ENCODE results near the gene G6PC1.
"Not testable (repeated sequence)": the region's sequence is repeated elsewhere in the genome, so short reads cannot be mapped to it uniquely, and the experiment has no call there.

The G6PC1 gene

DNA sequence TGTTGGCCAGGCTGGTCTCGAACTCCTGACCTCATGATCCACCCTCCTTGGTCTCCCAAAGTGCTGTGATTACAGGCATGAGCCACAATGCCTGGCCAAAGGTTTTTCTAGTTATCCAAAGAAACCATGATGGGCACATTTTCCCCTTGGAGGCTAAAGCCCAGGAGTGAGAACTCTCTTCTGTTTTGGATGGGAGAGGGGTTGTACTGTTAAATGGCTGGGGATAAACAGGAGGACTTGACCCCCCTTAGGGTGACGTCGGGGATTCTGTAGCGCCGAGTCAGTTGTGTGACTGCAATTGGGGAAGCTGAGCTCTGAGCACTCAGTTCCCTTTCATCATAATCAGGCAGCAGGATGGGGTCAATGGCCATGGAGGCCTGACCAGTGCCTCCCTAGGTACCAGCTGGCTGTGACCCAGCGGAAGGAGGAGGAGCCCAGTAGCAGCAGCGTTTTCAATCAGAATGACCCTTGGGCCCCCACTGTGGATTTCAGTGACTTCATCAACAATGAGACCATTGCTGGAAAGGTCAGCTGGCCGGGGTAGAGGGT lies 45.5 kb upstream of the G6PC1 start:
- no peak overlapping the region for H3K27ac ChIP-seq
- TF ChIP-seq ZFX (IDR thresholded peaks at IDR 0.05), result no peak
- TF ChIP-seq, protein P1, sequence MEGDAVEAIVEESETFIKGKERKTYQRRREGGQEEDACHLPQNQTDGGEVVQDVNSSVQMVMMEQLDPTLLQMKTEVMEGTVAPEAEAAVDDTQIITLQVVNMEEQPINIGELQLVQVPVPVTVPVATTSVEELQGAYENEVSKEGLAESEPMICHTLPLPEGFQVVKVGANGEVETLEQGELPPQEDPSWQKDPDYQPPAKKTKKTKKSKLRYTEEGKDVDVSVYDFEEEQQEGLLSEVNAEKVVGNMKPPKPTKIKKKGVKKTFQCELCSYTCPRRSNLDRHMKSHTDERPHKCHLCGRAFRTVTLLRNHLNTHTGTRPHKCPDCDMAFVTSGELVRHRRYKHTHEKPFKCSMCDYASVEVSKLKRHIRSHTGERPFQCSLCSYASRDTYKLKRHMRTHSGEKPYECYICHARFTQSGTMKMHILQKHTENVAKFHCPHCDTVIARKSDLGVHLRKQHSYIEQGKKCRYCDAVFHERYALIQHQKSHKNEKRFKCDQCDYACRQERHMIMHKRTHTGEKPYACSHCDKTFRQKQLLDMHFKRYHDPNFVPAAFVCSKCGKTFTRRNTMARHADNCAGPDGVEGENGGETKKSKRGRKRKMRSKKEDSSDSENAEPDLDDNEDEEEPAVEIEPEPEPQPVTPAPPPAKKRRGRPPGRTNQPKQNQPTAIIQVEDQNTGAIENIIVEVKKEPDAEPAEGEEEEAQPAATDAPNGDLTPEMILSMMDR (conservative IDR thresholded peaks at IDR 0.05), result no peak

DNA sequence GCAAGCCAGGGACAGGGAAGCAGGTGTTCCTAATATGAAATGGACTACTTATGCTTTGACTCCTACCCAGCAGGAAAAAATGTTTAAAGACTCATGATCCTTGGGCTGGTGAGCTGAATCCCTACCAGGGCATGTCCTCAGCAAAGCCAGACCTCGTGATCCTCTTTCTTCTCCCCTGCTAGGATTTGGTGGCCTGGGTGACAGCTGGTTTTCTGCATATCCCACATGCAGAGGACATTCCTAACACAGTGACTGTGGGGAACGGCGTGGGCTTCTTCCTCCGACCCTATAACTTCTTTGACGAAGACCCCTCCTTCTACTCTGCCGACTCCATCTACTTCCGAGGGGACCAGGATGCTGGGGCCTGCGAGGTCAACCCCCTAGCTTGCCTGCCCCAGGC lies 44.5 kb upstream of the G6PC1 start:
- H3K27ac ChIP-seq, result not testable (repeated sequence)

DNA sequence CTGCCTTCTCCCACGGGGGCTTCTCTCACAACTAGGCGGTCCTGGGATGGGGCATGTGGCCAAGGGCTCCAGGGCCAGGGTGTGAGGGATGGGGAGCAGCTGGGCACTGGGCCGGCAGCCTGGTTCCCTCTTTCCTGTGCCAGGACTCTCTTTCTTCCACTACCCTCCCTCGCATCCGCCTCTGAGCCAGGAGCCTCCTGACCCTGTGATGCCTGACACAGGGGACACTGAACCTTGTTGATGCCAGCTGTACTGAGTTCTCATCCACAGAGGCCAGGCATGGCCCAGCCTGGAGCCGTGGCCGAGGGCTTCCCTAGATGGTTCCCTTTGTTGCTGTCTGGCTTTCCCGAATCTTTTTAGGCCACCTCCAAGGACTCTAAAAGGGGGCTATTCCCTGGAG lies 44.1 kb upstream of the G6PC1 start:
- H3K27ac ChIP-seq, result not testable (repeated sequence)

DNA sequence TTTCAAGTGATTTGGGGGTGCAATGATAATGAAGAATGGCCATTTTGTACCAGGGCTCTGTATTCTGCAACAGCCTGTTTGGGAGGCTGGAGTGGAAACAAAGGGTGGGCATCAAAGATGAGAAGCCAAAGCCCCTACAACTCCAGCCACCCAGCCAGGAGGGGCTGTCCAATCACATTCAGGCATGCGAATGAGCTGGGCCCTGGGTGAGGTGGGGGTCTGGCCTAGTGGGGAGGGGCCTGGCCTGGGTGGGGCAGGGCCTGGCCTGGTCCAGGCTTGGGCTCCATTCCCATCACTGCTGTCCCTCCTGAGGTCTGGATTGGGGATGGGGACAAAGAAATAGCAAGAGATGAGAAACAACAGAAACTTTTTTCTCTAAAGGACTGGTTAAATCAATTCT lies 43.2 kb upstream of the G6PC1 start:
- TF ChIP-seq ZFX (IDR thresholded peaks at IDR 0.05), result no peak
- TF ChIP-seq, protein P1 (conservative IDR thresholded peaks at IDR 0.05), result no peak
- H3K27ac ChIP-seq, result no peak overlapping the region

DNA sequence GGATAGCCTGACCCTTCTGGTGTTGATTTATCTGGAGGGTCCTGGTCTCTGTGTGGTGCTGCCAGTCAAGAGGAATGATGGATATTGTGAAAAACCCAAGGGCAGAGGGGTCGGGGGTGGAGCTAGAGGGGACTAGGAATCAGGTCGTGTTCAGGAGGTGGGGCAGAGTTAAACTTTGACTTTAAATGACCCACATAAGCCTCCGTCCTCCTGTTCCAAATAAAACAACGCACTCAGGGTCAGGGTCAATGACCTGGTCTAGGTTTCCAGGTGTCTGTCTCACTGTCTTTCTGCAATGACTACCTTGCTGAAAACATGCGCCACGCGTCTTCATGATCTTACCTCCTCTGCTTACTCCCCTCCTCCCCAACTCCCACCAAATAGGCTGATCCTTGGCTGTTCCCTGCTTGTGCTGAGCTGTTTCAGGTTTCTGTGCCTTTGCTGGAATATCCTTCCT lies 34.9 kb upstream of the G6PC1 start:
- TF ChIP-seq, protein P1 (conservative IDR thresholded peaks at IDR 0.05), result no peak
- TF ChIP-seq ZFX (IDR thresholded peaks at IDR 0.05), result no peak

DNA sequence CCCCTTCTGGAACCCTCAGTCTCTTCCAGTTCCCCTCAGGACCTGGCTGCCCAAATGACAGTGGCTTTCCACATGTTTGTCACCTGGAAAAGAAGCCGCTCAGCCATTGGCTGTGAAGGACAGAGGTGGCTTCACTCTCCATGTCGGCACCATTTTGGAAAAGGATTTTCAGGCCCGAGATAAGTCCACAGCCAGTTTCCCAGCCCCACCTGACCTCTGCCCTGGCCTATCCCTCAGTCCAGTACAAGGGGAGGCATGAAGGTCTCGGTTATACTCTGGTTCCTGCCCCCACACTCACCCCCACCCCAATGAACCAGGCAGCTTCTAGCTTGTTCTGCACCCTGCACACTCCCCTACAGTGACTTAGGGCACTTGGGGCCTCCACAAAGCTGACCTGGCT lies 34.4 kb upstream of the G6PC1 start:
- TF ChIP-seq ZFX (IDR thresholded peaks at IDR 0.05), result no peak
- TF ChIP-seq, protein P1 (conservative IDR thresholded peaks at IDR 0.05), result no peak
- H3K27ac ChIP-seq, result no peak overlapping the region

More for the DNA sequence above, 34.9 kb upstream of the G6PC1 start:
- H3K27ac ChIP-seq, result no peak overlapping the region

DNA sequence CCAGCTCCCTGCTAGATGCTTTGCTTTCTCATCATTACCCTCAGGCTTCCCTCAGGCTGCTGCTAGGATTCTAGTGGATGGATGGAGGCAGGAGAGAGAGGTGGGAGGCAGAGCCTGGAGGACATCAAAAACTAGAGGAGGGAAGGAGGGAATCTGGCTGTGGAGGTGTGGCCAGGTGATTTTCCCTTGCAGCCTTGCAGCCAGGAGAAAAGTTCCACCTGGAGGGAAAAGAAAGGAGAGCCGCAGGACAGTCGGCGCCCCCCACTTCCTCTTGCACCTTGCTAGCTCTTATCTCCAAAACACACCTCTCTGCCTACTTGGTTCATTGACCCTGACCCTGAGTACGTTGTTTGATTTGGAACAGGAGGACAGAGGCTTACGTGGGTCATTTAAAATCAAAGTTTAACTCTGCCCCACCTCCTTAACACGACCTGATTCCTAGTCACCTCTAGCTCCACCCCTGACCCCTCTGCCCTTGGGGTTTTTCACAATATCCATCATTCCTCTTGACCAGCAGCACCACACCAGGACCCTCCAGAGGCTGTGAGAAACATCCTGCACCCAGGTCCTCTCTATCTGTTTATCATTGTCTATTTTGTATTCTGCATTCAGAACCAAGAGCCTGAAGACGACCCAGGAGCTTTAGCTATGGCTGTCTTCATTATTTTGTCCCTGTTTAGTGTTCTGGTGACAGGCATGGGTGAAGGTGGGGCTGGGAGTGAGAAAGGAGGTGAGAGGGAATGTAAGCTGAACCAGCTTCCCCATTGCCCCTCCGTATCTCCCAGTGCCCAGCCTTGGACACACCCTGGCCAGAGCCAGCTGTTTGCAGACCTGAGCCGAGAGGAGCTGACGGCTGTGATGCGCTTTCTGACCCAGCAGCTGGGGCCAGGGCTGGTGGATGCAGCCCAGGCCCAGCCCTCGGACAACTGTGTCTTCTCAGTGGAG lies 33.7 kb upstream of the G6PC1 start:
- no peak overlapping the region for H3K27ac ChIP-seq
- TF ChIP-seq ZFX (IDR thresholded peaks at IDR 0.05), result no peak
- TF ChIP-seq, protein P1 (conservative IDR thresholded peaks at IDR 0.05), result no peak

DNA sequence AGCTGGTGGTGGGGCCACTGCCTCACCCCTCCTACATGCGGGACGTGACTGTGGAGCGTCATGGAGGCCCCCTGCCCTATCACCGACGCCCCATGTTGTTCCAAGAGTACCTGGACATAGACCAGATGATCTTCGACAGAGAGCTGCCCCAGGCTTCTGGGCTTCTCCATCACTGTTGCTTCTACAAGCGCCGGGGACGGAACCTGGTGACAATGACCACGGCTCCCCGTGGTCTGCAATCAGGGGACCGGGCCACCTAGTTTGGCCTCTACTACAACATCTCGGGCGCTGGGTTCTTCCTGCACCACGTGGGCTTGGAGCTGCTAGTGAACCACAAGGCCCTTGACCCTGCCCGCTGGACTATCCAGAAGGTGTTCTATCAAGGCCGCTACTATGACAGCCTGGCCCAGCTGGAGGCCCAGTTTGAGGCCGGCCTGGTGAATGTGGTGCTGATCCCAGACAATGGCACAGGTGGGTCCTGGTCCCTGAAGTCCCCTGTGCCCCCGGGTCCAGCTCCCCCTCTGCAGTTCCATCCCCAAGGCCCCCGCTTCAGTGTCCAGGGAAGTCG lies 32.8 kb upstream of the G6PC1 start:
- H3K27ac ChIP-seq, result not testable (repeated sequence)

DNA sequence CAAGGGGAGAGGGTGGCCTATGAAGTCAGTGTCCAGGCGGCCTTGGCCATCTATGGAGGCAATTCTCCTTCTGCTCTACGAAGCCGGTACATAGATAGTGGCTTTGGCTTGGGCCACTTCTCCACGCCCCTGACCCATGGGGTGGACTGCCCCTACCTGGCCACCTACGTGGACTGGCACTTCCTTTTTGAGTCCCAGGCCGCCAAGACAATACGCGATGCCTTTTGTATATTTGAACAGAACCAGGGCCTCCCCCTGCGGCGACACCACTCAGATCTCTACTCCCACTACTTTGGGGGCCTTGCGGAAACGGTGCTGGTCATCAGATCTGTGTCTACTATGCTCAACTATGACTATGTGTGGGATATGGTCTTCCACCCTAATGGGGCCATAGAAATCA lies 32.3 kb upstream of the G6PC1 start:
- no peak for TF ChIP-seq ZFX (IDR thresholded peaks at IDR 0.05)
- TF ChIP-seq, protein P1 (conservative IDR thresholded peaks at IDR 0.05), result no peak
- H3K27ac ChIP-seq, result no peak overlapping the region

All from C4-2B (cell line).